VCaP (cell line): ENCODE data around the gene RAPGEF1.
"Not testable (repeated sequence)": the region's sequence is repeated elsewhere in the genome, so short reads cannot be mapped to it uniquely, and the experiment has no call there.

Source experiments
- H3K27ac ChIP-seq: fragments of 450-650 bp; 2 replicates; pipeline ENCODE4 v1.5.1; 2017
- CTCF ChIP-seq: fragments of 450-650 bp; conservative IDR thresholded peaks from 2 replicates; pipeline ENCODE4 v1.5.1; 2017; ENCODE audit warnings: mild to moderate bottlenecking, moderate library complexity

RAPGEF1 gene

GRCh38 chr9:131685753-131686706 lies 53.8 kb downstream of the RAPGEF1 start:
- H3K27ac ChIP-seq, result no peak overlapping the region
- TF ChIP-seq CTCF, result no peak

GRCh38 chr9:131683094-131683493 lies 56.8 kb downstream of the RAPGEF1 start:
- not testable (repeated sequence) for H3K27ac ChIP-seq

GRCh38 chr9:131682261-131682660 lies 57.6 kb downstream of the RAPGEF1 start:
- no peak for TF ChIP-seq CTCF
- H3K27ac ChIP-seq, result no peak overlapping the region

- H3K27ac ChIP-seq, result not testable (repeated sequence)
Observed at GRCh38 chr9:131681826-131682225, 58.0 kb downstream of the RAPGEF1 start.

GRCh38 chr9:131681108-131681507 lies 58.8 kb downstream of the RAPGEF1 start:
- not testable (repeated sequence) for H3K27ac ChIP-seq

- no peak for TF ChIP-seq CTCF
- no peak overlapping the region for H3K27ac ChIP-seq
Observed at GRCh38 chr9:131679261-131680020, 60.4 kb downstream of the RAPGEF1 start.

GRCh38 chr9:131678499-131679111 lies 61.3 kb downstream of the RAPGEF1 start:
- TF ChIP-seq CTCF, result no peak
- H3K27ac ChIP-seq, result no peak overlapping the region

GRCh38 chr9:131677444-131678180 lies 62.3 kb downstream of the RAPGEF1 start:
- no peak overlapping the region for H3K27ac ChIP-seq
- no peak for TF ChIP-seq CTCF
